Fibroblast of pulmonary artery (primary cell): ENCODE measurements around the gene SCAI.

Source experiments
- DNase-seq: peaks from one replicate; pipeline ENCODE4 v3.0.0-alpha.2; 2010; ENCODE audit warnings: low read depth
- H3K4me3 ChIP-seq: replicated peaks from 2 replicates; pipeline ENCODE4 v1.5.1; 2011; ENCODE audit warnings: low read depth, mild to moderate bottlenecking, control low read depth, low read length, moderate library complexity
- TF ChIP-seq, protein P1 (sequence below): IDR thresholded peaks from 2 replicates; pipeline ENCODE4 v1.5.1; 2011; ENCODE audit warnings: mild to moderate bottlenecking, control low read depth, low read length, inconsistent platforms; ENCODE audit errors: missing control alignments

SCAI gene

DNA sequence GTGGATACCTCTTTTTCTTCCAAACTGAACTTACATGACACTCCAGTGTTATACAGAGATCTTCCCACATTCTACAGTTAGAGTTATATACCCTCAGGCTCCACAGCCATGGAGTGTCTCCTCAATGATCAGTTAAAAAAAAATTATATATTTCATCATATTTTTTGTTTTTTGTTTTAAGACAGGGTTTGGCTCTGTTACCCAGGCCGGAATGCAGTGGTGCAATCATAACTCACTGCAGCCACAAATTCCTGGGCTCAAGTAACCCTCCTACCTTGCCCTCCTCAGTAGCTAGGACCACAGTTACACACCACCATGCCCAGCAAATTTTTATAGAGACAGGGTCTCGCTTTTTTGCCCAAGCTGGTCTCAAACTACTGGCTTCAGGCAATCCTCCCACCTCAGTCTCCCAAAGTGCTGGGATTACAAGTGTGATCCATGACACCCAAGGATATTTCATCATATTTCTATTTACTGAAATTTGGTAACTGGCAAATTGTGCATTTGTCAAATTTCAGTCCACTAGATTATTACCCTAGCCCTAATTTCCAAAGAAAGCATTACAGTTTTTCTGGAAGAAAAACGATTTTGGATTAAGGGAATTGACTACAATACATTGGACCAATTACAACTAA is 18.1 kb upstream of the SCAI start:
- DNase-seq = peak; percentile 73
- TF ChIP-seq, protein P1, sequence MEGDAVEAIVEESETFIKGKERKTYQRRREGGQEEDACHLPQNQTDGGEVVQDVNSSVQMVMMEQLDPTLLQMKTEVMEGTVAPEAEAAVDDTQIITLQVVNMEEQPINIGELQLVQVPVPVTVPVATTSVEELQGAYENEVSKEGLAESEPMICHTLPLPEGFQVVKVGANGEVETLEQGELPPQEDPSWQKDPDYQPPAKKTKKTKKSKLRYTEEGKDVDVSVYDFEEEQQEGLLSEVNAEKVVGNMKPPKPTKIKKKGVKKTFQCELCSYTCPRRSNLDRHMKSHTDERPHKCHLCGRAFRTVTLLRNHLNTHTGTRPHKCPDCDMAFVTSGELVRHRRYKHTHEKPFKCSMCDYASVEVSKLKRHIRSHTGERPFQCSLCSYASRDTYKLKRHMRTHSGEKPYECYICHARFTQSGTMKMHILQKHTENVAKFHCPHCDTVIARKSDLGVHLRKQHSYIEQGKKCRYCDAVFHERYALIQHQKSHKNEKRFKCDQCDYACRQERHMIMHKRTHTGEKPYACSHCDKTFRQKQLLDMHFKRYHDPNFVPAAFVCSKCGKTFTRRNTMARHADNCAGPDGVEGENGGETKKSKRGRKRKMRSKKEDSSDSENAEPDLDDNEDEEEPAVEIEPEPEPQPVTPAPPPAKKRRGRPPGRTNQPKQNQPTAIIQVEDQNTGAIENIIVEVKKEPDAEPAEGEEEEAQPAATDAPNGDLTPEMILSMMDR = no peak
- H3K4me3 ChIP-seq = no peak overlapping the region

- TF ChIP-seq, protein P1 = no peak
- no peak overlapping the region for H3K4me3 ChIP-seq
- no peak for DNase-seq
Measured at GRCh38 chr9:125160750-125161149, 17.4 kb upstream of the SCAI start.

- H3K4me3 ChIP-seq = no peak overlapping the region
- no peak for DNase-seq
- TF ChIP-seq, protein P1 = no peak
Measured at GRCh38 chr9:125156551-125156950, 13.2 kb upstream of the SCAI start.

GRCh38 chr9:125153712-125154367 is 10.5 kb upstream of the SCAI start:
- H3K4me3 ChIP-seq = no peak overlapping the region
- no peak for DNase-seq
- TF ChIP-seq, protein P1 = no peak

GRCh38 chr9:125151730-125152129 is 8.4 kb upstream of the SCAI start:
- no peak overlapping the region for H3K4me3 ChIP-seq
- no peak for DNase-seq
- TF ChIP-seq, protein P1 = no peak

DNA sequence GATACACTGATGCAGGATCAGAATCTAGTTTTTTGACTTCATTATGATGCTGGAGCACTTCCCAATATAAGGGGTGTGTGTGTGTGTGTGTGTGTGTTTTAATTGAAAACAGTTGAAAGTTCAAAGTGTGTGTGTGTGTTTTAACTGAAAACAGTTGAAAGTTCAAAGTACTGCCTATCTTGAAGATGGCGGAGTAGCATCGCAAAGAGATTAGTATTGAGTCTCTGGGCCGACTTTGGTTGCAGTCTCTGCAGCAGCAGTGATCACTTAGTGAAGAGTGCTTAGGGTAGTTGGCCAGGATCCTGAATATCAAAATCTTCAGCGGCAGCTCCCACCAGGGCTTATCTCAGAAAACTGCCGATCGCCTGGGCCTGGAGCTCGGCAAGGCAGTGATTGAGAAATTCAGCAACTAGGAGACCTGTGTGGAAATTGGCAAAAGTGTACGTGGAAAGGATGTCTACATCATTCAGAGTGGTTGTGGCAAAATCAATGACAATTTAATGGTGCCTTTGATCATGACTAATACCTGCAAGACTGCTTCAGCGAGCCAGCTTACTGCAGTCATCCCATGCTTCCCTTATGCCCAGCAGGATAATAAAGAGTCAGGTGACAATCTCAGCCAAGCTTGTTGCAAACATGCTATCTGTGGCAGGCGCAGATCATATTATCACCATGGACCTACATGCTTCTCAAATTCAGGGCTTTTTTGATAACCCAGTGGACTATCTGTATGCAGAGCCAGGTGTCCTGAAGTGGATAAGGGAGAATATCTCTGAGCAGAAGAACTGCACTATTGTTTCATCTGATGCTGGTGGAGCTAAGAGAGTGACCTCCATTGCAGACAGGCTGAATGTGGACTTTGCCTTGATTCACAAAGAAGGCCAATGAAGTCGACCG is 7.3 kb upstream of the SCAI start:
- TF ChIP-seq, protein P1 = no peak
- no peak for DNase-seq
- no peak overlapping the region for H3K4me3 ChIP-seq
